Type B pancreatic cell (in vitro differentiated cells): Measurements from ENCODE around the gene CTNS. TPM values are rescaled to one million over a fixed set of nuclear protein-coding genes. Genes with fewer than 3 reads are reported as not detected.

Experiments used
- DNase-seq: peaks from one replicate; pipeline ENCODE4 v3.0.0; 2021; ENCODE audit warnings: mixed read lengths; ENCODE audit not compliant: unreplicated experiment; ENCODE audit errors: extremely low spot score
- H3K27ac Mint-ChIP-seq: 2 replicates; pipeline ENCODE4 v1.8.0; 2021; ENCODE audit warnings: mild to moderate bottlenecking, mixed read lengths
- H3K27me3 Mint-ChIP-seq: 2 replicates; pipeline ENCODE4 v1.8.0; 2021; ENCODE audit warnings: mixed read lengths
- H3K36me3 Mint-ChIP-seq: 2 replicates; pipeline ENCODE4 v1.8.0; 2021; ENCODE audit warnings: mixed read lengths
- H3K4me1 Mint-ChIP-seq: one replicate; pipeline ENCODE4 v1.8.0; 2021; ENCODE audit warnings: mixed read lengths; ENCODE audit not compliant: unreplicated experiment
- H3K4me3 Mint-ChIP-seq: 2 replicates; pipeline ENCODE4 v1.8.0; 2021; ENCODE audit warnings: mild to moderate bottlenecking, mixed read lengths
- H3K9me3 Mint-ChIP-seq: 2 replicates; pipeline ENCODE4 v1.8.0; 2021; ENCODE audit warnings: mixed read lengths
- CTCF ChIP-seq: fragments of 200-600 bp; sonication (generic); conservative IDR thresholded peaks from 2 replicates; pipeline ENCODE4 v1.5.0; 2021; ENCODE audit warnings: antibody characterized with exemption, mild to moderate bottlenecking
- total RNA-seq: library from RNA; stranded (reverse); gene quantifications from 2 replicates; pipeline ENCODE4 v1.2.1, GENCODE V29; 2021; ENCODE audit warnings: low replicate concordance

The CTNS gene
- total RNA-seq, 1 donor from 2014 or later = 17.5 TPM

- DNase-seq = no peak
- H3K4me1 Mint-ChIP-seq = no peaks in the 10 kb centered on the region
- H3K9me3 Mint-ChIP-seq = no peaks in the 10 kb centered on the region
- H3K27me3 Mint-ChIP-seq = no peaks in the 10 kb centered on the region
- H3K36me3 Mint-ChIP-seq = no peaks in the 10 kb centered on the region
- no peak overlapping the region for H3K4me3 Mint-ChIP-seq
- no peak for TF ChIP-seq CTCF
- no peak overlapping the region for H3K27ac Mint-ChIP-seq
Measured at GRCh38 chr17:3593384-3593783, 43.2 kb upstream of the CTNS start.

- H3K4me1 Mint-ChIP-seq = no peaks in the 10 kb centered on the region
- DNase-seq = no peak
- H3K9me3 Mint-ChIP-seq = no peaks in the 10 kb centered on the region
- H3K27me3 Mint-ChIP-seq = no peaks in the 10 kb centered on the region
- no peak overlapping the region for H3K4me3 Mint-ChIP-seq
- no peak for TF ChIP-seq CTCF
- no peak overlapping the region for H3K27ac Mint-ChIP-seq
- no peaks in the 10 kb centered on the region for H3K36me3 Mint-ChIP-seq
Measured at GRCh38 chr17:3594051-3594800, 42.3 kb upstream of the CTNS start.

GRCh38 chr17:3594976-3595375 lies 41.6 kb upstream of the CTNS start:
- Mint-ChIP-seq H3K27me3 (no peaks in the 10 kb centered on the region), H3K27ac (no peak overlapping the region), H3K4me3 (no peak overlapping the region), H3K36me3 (no peaks in the 10 kb centered on the region), H3K4me1 (no peaks in the 10 kb centered on the region), H3K9me3 (no peaks in the 10 kb centered on the region)
- TF ChIP-seq CTCF = no peak
- DNase-seq = no peak

- no peak overlapping the region for H3K27ac Mint-ChIP-seq
- no peak for DNase-seq
Measured at GRCh38 chr17:3596804-3597464, 39.6 kb upstream of the CTNS start.

GRCh38 chr17:3598078-3598477 lies 38.5 kb upstream of the CTNS start:
- H3K27me3 Mint-ChIP-seq = no peaks in the 10 kb centered on the region
- no peak for DNase-seq
- H3K36me3 Mint-ChIP-seq = peaks cover 5% of the 10 kb centered on the region
- H3K4me3 Mint-ChIP-seq = no peak overlapping the region
- no peak overlapping the region for H3K27ac Mint-ChIP-seq
- TF ChIP-seq CTCF = no peak
- no peaks in the 10 kb centered on the region for H3K9me3 Mint-ChIP-seq
- H3K4me1 Mint-ChIP-seq = no peaks in the 10 kb centered on the region

More at GRCh38 chr17:3596804-3597464, 39.6 kb upstream of the CTNS start:
- Mint-ChIP-seq H3K36me3 (no peaks in the 10 kb centered on the region), H3K9me3 (no peaks in the 10 kb centered on the region), H3K4me3 (no peak overlapping the region), H3K4me1 (no peaks in the 10 kb centered on the region), H3K27me3 (no peaks in the 10 kb centered on the region)
- TF ChIP-seq CTCF = no peak
